HG03066 (cell line): ENCODE measurements around the gene SPDYE2.
A peak's percentile ranks its signal among the peaks of the same experiment; 100 is the strongest.
"Not testable (repeated sequence)": the region's sequence is repeated elsewhere in the genome, so short reads cannot be mapped to it uniquely, and the experiment has no call there.

Experiments
- ATAC-seq: cut with Tn5 transposase; IDR thresholded peaks from one replicate; pipeline ENCODE4 v1.9.1; 2021; ENCODE audit warnings: low read depth; ENCODE audit not compliant: unreplicated experiment

The SPDYE2 gene

DNA sequence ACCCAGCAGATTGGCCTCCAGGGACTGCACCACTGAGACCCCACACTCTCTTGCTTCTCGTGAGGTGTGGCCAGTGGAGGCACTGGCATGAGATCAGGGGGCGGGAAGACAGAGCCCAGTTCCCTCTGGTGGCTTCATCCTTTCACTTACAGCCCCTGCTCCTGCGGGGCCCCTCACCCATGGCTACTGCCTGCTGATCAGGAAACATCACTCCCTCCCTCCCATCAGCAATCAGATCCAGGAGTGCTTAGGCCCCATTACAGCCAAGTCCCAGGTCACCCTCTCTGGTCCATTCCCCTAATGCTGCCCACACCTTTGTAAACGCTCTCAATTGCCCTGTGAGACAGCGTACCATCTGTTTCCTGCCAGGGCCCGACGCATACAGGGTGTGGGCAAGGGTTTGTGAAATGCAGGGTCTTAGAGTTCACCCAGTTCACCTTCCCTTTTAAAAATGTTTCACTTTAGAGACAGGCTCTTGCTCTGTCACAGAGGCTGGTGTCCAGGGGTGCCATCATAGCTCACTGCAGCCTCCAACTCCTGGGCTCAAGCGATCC lies 15.9 kb upstream of the SPDYE2 start:
- ATAC-seq, result not testable (repeated sequence)

DNA sequence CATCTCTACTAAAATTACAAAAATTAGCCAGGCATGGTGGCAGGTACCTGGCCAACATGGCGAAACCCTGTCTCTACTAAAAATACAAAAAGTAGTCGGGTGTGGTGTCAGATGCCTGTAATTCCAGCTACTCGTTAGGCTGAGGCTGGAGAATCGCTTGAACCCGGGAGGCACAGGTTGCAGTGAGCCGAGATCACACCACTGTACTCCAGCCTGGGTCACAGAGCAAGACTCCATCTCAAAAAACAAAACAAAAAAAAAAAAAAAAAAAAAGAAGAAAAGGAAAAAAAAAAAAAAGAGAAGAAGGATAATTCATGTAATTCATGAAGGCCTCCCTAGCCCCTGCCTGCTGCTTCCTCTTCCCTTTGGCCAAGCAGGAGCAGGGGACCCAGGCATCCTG lies 10.4 kb upstream of the SPDYE2 start:
- ATAC-seq, result not testable (repeated sequence)

DNA sequence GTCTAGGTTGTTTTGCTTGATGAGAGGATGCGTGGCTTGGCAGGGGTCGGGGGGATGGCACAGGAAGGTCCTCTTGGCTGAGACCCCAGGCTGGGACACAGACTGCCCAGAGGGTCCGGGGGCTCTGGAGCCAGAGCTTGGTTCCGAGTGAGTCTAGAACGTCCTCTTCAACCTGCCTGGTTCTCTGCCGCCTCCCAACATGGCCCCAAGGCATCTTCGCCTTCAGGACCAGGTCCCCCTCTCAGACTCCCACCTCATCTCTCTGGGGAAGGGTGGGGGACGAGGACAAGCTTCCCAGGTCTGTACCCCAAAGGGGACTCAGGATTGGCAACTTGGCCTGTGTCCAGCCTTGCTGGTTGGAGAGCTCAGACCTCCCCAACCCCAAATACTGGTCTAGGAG lies 8.9 kb upstream of the SPDYE2 start:
- not testable (repeated sequence) for ATAC-seq

DNA sequence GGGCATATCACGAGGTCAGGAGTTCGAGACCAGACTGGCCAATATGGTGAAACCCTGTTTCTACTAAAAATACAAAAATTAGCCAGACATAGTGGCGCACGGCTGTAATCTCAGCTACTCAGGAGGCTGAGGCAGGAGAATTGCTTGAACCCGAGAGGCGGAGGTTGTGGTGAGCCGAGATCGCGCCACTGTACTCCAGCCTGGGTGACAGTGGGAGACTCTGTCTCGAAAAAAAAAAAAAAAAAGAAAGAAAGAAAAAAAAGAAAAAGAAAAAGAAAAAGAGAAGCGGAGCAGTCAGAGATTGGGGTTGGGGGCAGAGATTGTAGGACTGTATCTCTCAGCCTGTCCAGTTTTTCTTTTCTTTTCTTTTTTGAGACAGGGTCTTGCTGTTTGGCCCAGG lies 8.3 kb upstream of the SPDYE2 start:
- ATAC-seq, result not testable (repeated sequence)

DNA sequence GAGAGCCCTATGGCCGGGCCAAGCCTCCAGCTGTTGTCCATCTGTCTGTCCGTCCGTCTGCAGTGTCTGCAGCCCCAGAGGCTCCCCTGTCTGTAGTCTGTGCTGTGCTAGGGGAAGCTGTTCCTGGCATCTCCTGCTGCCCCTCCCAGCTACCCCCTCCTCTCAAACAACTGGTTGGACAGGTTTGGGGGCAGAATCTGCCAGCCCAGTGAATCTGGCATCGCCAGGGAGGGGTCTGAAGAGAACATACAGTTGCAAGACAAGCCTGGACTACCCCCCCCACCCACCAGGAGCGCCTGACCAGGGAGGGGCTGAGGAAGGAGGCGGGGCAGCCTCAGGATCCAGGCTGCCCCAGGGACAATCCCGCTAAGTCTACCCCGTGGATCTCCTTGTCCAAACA lies 7.4 kb upstream of the SPDYE2 start, which contains the start of gene UPK3BL2:
Gene UPK3BL2, minus strand, starts transcription at position 101 of the 400 bp plus-strand sequence. Its CDS starts 60 bp downstream, at position 41.
- ATAC-seq, result not testable (repeated sequence)

DNA sequence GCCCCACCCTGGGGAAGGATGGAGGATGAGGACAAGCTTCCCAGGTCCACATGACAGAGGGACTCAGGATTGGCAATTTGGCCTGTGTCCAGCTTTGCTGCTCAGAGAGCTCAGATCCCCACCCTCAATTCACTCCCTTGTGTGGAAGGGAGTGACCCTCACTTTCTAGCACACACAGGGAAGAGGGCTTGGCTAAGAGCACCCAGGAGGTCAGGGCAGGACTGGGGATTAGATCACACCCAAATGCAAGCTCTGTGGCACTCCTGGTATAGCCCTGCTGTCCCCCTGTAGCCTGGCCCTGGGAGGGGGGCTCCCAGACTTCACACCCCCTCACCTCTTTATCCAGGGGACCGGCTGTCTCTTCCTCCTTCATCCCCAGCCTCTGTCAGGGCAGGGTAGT lies 6.7 kb upstream of the SPDYE2 start:
- not testable (repeated sequence) for ATAC-seq

DNA sequence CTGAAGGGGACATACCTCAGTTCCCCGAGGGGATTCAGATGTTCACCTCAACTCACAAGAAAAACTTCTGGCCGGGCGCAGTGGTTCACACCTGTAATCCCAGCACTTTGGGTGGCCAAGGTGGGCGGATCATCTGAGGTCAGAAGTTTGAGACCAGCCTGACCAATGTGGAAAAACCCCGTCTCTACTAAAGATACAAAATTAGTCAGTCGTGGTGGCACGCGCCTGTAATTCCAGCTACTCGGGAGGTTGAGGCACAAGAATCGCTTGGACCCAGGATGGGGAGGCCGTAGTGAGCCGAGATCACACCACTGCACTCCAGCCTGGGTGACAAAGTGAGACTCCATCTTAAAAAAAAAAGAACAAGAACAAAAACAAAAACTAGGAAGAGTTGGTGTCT lies 5.7 kb upstream of the SPDYE2 start:
- not testable (repeated sequence) for ATAC-seq

DNA sequence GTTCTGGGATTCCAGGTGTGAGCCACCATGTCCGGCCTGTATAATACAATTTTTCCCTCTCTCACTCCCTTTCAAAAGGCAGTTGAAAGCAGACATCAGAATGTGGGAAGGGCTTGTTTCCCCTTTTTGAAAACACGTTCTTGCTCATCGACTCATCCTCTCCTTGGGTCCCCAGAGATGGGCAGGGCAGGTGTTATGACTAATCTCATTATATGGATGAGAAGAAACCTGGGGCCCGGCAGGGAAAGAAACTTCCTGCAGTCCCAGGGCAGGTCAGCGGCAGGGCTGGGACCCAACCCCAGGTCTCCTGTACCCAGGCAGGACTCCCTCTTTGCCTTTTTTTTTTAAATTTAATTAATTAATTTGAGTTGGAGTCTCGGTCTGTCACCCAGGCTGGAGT lies 4.7 kb upstream of the SPDYE2 start:
- ATAC-seq, result peak; percentile 89

DNA sequence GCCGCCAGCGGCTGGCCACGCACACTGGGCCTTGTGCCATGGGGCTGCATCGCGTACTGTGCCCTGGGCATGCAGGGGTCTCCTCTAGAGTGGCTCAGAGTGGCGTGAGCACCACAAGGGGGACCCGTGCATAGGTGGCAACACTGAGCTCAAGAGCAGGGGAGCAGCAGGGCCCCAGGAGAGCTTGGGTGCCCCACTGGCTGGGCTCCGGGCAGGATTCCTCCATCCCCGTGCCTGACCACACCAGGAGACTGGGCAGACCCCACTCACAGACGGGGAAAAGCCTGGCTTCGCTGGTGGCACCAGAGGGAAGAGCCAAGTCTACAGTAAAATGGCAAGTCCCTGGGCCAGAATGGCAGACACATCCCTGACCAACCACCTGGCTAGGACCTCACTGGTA lies 17.6 kb downstream of the SPDYE2 start:
- not testable (repeated sequence) for ATAC-seq

DNA sequence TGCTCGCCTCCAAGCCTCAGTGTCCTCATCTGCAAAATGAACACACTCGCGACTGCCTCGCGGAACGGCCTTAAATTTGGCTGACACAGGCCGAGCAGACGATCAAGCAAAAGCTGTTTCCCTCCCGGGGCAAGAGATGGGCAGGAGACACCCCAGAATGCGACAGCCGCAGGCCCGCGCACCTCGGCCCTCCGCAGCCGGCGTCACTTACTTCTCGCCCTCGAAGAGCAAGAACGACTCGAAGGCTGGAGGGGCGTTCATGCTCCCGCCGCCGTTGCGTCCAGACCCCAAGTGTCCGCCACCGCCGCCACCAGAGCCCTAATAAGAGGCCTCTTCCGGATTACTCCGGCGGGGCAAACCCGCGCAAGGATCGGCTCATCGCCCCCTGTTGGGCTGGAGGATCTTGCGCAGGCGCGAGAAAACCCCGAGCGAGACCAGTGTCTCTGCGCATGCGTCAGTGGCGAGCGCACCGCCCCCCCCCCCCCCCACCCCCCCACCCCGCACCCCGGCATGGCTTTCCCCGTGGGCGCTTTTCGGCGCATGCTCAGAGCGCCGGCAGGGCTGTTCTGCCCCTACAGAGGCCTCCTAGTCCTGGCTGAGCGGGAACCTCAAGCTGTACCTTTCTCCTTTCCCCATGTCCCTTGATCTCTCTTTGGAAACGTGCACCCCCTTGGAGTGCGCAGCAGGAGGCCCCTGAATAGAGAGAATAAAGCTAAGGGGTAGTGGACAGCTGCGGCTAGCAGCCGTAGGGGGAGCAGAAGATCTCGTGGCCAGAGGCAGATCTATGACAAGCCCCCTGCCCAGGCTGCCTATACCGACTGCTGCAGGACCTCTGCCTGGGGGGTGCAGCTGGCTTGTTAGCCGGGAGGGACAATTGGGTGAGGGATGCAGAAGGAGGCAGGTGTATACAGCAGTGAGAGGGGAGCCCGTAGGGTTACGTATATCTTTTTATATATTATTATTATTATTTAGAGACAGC lies 21.5 kb downstream of the SPDYE2 start, which contains the start of gene POLR2J3:
Gene POLR2J3, minus strand, starts transcription at position 323 of the 979 bp plus-strand sequence. Its CDS starts 62 bp downstream, at position 261.
- peak; percentile 93 for ATAC-seq

DNA sequence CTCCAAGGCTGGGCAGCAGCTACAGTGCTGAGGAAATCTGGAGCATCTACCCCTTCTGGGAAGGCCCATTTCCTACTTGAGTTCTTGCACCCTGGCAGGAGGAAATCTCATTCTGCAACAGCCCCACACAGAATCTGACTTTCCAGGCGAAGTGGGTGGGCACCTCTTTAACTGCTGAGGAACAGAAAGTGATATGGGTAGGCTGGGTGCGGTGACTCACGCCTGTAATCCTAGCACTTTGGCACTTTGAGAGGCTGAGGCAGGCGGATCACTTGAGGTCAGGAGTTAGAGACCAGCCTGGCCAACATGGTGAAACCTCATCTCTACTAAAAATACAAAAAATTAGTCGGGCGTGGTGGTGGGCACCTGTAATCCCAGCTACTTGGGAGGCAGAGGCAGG lies 23.6 kb downstream of the SPDYE2 start:
- not testable (repeated sequence) for ATAC-seq

DNA sequence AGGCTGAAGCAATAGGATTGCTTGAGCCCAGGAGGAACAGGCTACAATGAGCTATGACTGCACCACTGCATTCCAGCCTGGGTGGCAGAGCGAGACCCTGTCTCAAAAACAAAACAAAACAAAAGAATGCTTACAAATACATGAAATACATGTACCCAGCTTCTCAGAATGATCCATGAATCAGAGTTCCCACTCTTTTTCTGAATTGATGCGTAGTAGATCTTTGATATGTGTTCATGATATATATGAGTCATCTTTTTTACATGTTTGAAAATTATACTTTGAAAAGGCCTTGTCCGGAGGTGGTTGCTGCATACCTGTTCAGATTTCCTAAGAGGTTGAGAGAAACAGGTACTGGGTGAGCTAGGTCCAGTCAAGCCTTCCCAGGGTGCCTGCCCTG lies 25.3 kb downstream of the SPDYE2 start:
- ATAC-seq, result not testable (repeated sequence)

DNA sequence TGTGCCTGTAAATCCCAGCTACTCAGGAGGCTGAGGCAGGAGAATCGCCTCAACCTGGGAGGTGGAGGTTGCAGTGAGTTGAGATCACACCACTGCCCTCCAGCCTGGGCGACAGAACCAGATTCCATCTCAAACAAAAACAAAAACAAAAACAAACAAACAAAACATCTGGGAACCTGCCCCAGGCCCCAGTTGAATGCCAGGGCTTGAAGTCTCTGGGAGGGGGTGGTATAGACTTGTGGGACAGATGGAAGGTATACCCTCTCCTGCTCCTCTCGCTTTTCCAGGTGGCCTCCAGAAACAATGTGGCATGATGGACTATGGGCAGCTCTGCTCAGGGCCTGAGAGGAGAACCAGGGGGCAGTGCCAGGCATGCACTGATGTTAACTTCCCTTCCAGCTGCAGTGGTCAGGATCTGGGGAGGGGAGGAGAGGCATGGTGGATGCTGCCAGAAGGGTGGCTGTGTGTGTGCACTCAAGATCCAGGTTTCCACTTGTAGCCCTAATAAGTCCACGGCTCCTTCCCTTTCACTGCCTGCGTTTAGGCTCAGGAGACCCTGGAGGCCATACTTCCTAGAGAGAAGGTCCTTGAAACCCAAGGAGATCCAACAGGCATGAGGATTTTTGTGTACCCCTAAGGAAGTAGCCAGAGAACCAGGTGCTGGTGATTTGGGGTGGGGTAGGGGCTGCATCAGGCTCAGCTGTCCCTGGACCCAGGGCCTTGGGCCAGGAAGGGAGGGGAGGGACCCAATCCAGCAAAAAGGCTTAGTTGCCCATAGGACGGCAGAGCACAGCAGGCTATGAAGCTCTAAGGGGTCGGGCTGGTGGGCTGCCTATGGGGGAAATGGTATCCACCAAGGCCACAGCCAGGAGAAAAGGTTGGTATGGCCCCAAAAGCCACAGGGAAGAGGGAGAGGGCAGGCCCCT lies 26.6 kb downstream of the SPDYE2 start:
- ATAC-seq, result not testable (repeated sequence)

DNA sequence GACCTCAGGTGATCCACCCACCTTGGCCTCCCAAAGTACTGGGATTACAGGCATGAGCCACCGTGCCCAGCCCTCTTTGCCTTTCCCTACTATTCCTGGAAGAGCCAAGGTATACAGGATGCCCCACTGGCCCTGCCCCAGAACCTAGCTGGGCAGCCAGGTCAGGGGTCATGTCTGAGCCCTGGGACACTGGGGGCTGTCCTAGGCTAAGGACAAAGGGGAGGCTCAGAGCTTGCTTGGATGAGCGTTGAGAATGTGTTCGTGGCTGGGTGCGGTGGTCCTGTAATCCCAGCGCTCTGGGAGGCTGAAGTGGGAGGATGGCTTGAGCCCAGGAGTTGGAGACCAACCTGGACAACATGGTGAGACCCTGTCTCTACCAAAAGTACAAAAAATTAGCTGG lies 27.5 kb downstream of the SPDYE2 start:
- not testable (repeated sequence) for ATAC-seq

DNA sequence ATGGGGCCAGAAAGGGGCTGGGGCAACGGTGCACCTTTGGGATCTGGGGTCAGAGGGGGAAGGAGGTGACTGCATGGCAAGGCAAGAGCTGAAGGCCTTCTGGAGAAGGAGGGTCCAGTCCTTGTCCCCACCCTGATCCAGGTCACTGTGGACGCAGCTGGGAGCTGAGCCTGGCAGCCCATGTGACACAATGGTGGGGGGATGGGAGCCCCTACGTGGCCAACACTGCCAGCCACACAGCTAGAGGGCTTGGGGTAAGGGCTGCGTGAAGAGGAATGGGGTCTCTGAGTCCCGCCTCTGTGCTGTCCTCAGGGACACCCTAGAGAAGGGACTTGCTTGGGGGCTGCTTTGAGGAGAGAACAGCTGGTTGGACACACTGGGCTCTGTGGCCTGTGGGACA lies 30.7 kb downstream of the SPDYE2 start:
- ATAC-seq, result not testable (repeated sequence)

DNA sequence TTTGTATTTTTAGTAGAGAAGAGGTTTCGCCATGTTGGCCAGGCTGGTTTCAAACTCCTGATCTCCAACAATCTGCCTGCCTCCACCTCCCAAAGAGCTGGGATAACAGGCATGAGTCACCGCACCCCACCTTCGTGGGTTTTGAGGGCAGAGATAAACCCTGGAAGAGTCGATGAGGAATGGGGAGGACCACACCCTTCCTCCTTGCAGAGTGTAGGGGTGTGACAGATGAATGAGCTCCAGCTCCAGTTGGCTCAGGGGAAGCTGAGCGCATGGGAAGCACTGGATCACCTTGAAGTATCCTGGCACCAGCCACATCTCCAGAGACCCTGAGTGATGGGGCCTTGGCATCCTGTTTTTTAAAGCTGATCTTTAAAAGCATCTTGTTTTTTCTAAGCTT lies 32.5 kb downstream of the SPDYE2 start:
- ATAC-seq, result not testable (repeated sequence)

DNA sequence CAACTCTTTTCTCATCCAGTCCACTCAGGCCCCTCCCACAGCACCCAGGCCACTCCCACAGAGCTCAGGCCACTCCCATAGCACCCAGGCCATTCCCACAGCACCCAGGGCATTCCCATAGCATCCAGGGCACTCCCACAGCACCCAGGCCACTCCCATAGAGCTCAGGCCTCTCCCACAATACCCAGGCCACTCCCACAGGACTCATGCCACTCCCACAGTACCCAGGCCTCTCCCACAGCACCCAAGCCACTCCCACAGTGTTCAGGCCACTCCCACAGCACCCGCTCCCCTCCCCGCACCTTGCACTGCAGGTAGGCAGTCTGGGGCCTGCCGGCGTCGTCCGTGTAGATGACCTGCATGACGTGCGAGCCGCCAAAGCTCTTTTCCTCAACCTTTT lies 38.8 kb downstream of the SPDYE2 start:
- peak; percentile 32 for ATAC-seq

DNA sequence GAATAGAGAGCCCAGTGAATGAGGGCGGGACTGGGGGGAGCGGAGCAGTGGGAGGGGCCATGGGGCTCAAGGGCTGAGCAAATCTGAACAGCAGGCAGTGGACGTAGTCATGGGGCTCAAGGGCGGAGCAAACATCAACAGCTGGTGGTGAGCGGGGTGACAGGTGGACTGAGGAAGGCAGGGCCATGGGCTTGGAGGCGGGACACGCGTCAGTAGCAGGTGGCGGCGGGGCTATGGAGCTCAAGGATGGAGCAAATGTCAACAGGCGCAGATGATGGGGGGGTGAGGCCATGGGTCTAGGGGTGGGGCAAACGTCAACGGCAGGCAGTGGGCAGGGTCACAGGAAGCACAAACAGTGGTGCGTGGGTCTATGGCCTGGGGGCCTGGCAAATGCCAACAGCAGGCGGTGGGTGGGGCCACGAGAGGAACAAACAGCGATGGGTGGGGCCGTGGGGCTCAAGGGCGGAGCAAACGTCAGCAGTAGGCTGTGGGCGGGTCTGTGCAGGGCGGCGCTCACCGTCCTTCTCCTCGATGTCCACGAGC lies 41.5 kb downstream of the SPDYE2 start:
- ATAC-seq, result peak; percentile 57

DNA sequence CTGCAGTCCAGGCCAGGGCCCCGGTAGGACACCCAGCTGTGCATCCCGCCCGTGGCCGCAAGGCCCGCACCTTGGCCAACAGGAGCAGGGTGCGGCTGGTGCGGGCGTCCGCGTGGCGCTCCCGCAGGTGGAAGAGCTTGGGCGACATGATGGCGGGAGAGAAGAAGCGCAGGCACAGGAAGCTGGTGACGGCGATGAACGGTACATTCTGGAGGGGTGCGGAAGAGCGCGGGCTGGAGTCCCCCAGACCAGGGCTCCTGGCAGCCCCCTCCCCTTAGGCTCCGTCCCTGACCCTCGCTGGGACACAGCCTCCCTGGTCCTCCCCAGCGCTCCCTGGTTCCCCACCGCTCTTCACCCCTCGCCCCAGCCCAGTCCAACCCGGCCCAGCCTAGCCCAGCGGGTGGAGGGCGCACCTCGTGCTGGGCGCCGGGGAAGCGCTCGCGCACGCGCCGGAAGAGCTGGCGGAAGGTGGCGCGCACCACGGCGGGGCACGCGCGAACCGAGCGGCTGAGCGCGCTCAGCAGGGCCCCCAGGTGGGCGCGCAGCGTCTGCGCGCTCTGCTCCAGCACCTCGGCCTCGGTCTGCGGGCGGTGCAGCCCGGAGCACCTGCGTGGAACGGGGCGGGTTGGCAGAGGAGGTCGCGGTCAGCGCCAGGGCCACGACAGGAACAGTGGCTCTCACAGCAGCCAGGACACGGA lies 42.8 kb downstream of the SPDYE2 start:
- peak; percentile 44 for ATAC-seq

DNA sequence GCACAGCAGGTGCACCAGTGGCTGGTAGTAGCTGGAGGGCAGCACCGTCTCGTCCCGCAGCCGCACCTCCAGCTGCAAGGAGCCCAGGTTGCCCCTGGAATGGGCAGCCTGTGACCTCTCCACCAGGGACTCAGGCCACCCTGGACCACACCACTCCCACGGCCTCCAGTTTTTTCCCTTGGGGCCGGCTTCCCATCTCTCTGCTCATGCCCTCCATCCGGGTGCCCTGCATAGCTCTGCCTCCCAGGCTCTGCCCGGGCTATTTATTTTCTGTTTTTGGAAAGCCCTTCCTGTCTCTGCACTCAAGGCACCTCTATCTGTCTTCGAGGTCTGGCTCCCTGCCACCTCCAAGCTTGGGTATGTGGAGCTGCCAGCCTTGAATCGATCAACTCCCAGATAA lies 45.0 kb downstream of the SPDYE2 start:
- not testable (repeated sequence) for ATAC-seq
